CD4-positive, alpha-beta T cell (primary cell): ENCODE results near the gene C3. TPM values are rescaled to one million over a fixed set of nuclear protein-coding genes. Genes with fewer than 3 reads are reported as not detected.
A peak's percentile ranks its signal among the peaks of the same experiment; 100 is the strongest.

Experiments used
- ATAC-seq: fragments of 200-7000 bp; cut with Tn5 transposase; one replicate; pipeline ENCODE4 v1.10.0; 2022; ENCODE audit warnings: mild to moderate bottlenecking; ENCODE audit not compliant: poor library complexity
- CTCF ChIA-PET: fragments of 350-600 bp; sonication (Branson Sonifier 250); formaldehyde crosslinking; loops from one replicate; lab custom pipeline; 2021; ENCODE audit warnings: antibody characterized with exemption, inconsistent platforms; lab: Charles Lee
- POLR2A ChIA-PET: fragments of 350-600 bp; sonication (Branson Sonifier 250); formaldehyde crosslinking; loops from one replicate; lab custom pipeline; 2021; ENCODE audit warnings: antibody characterized with exemption, inconsistent platforms; lab: Charles Lee
- DNase-seq, 14 experiments: peaks; one replicate each; pipeline ENCODE4 v3.0.0-alpha.2; 2013 to 2020; ENCODE audit warnings: mixed read lengths in 2 of 14
- H3K27ac ChIP-seq, 2 donors: one replicate each; pipeline versions ENCODE4 v1.5.1 to v1.7.0; 2013; ENCODE audit warnings: low read length in 2 of 2, low read depth in 1 of 2, mild to moderate bottlenecking in 1 of 2
- H3K27me3 ChIP-seq, 2 experiments: 1 replicate in 1 of 2; 2 replicates in 1 of 2; pipeline versions ENCODE4 v1.6.1 to v1.7.0; 2013; ENCODE audit warnings: low read length in 2 of 2, control low read depth in 1 of 2, mild to moderate bottlenecking in 1 of 2, moderate library complexity in 1 of 2; ENCODE audit not compliant: insufficient read depth in 2 of 2, control insufficient read depth in 1 of 2
- H3K36me3 ChIP-seq: one replicate; pipeline ENCODE4 v1.6.1; 2013; ENCODE audit warnings: low read length, control low read depth; ENCODE audit not compliant: insufficient read depth
- H3K4me1 ChIP-seq: one replicate; pipeline ENCODE4 v1.6.1; 2013; ENCODE audit warnings: low read length, control low read depth; ENCODE audit not compliant: insufficient read depth
- H3K4me3 ChIP-seq: one replicate; pipeline ENCODE4 v1.5.1; 2013; ENCODE audit warnings: mild to moderate bottlenecking, low read length, moderate library complexity
- H3K9me3 ChIP-seq, 2 experiments: 1 replicate in 1 of 2; 2 replicates in 1 of 2; pipeline versions ENCODE4 v1.6.1 to v1.7.0; 2013; ENCODE audit warnings: low read length in 2 of 2, mild to moderate bottlenecking in 2 of 2, control low read depth in 1 of 2, moderate library complexity in 1 of 2; ENCODE audit not compliant: control insufficient read depth in 1 of 2, insufficient read depth in 1 of 2
- H3K27ac Mint-ChIP-seq: one replicate; pipeline ENCODE4 v1.8.0; 2020; ENCODE audit warnings: mixed read lengths
- H3K27me3 Mint-ChIP-seq: one replicate; pipeline ENCODE4 v1.8.0; 2021; ENCODE audit warnings: mixed read lengths
- H3K36me3 Mint-ChIP-seq: one replicate; pipeline ENCODE4 v1.8.0; 2021; ENCODE audit warnings: low read depth, mixed read lengths
- H3K4me1 Mint-ChIP-seq: one replicate; pipeline ENCODE4 v1.8.0; 2021; ENCODE audit warnings: low read depth, mixed read lengths
- H3K4me3 Mint-ChIP-seq: one replicate; pipeline ENCODE4 v1.8.0; 2020; ENCODE audit warnings: mild to moderate bottlenecking, mixed read lengths
- H3K9me3 Mint-ChIP-seq: one replicate; pipeline ENCODE4 v1.8.0; 2020; ENCODE audit warnings: mixed read lengths
- intact Hi-C, 2 experiments: fragments of 100-400 bp; cut with DNase I in 1 of 2; cut with micrococcal nuclease in 1 of 2; formaldehyde crosslinking; loops; one replicate each; pipeline versions ENCODE4 v1.15.1 to v1.9.0; 2023 to 2025; cut with DNase I, micrococcal nuclease
- microRNA-seq: library from miRNA; unstranded; fragments of <30 nt; microRNA quantifications from one replicate; pipeline ENCODE4 v1.2.0, GENCODE V29; 2021; ENCODE audit warnings: borderline microRNAs expressed, borderline replicate concordance
- total RNA-seq, 174 experiments: library from RNA in 2 of 174; stranded (reverse) in 2 of 174; gene quantifications; one replicate each; pipeline ENCODE4 v1.2.3 and lab custom pipeline; 2021 to 2026
- TF ChIP-seq, protein P1 (sequence below): fragments of 200-600 bp; IDR thresholded peaks from one replicate; pipeline ENCODE4 v1.8.0; 2022; ENCODE audit warnings: antibody characterized with exemption, mild to moderate bottlenecking

Gene C3
- total RNA-seq, 2 experiments from 2014 or later = 0.55 TPM; not detected in 1

GRCh38 chr19:6632002-6632621 lies 88.3 kb downstream of the C3 start:
- Histone ChIP-seq H3K9me3 (no peaks in the 10 kb centered on the region), H3K36me3 (no peaks in the 10 kb centered on the region), H3K4me3 (no peak overlapping the region), H3K27me3 (no peaks in the 10 kb centered on the region), H3K27ac (no peak overlapping the region), H3K4me1 (peaks cover 6% of the 10 kb centered on the region)
- Mint-ChIP-seq H3K36me3 (no peaks in the 10 kb centered on the region), H3K27ac (no peak overlapping the region), H3K4me3 (no peak overlapping the region), H3K9me3 (no peaks in the 10 kb centered on the region), H3K4me1 (peaks cover 4% of the 10 kb centered on the region), H3K27me3 (peaks cover 4% of the 10 kb centered on the region)
- intact Hi-C loops = loop anchor here (1.0 to 5.0 kb wide), 6 partner anchors 40 to 231 kb away; partner anchors contain the start of genes SH2D3A (in 1 of the 2) and TNFSF14 (in 1 of the 2)
- TF ChIP-seq, protein P1, sequence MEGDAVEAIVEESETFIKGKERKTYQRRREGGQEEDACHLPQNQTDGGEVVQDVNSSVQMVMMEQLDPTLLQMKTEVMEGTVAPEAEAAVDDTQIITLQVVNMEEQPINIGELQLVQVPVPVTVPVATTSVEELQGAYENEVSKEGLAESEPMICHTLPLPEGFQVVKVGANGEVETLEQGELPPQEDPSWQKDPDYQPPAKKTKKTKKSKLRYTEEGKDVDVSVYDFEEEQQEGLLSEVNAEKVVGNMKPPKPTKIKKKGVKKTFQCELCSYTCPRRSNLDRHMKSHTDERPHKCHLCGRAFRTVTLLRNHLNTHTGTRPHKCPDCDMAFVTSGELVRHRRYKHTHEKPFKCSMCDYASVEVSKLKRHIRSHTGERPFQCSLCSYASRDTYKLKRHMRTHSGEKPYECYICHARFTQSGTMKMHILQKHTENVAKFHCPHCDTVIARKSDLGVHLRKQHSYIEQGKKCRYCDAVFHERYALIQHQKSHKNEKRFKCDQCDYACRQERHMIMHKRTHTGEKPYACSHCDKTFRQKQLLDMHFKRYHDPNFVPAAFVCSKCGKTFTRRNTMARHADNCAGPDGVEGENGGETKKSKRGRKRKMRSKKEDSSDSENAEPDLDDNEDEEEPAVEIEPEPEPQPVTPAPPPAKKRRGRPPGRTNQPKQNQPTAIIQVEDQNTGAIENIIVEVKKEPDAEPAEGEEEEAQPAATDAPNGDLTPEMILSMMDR = peak; percentile 94
- POLR2A ChIA-PET = interaction anchor here (1.0 to 1.8 kb wide), 2 partner anchors 10 to 231 kb away, joined by 4 to 6 read pairs; no protein-coding TSS in a partner anchor
- ATAC-seq (peak; percentile 77), DNase-seq (peak; percentile 39 to 91 (median 74))
- CTCF ChIA-PET = interaction anchor here (0.9 to 2.2 kb wide), 7 partner anchors 9 to 232 kb away, joined by 3 to 12 read pairs (median 5); partner anchors contain the start of gene TNFSF14

Small RNA genes within 50 kb of the gene (microRNA-seq; reads per million reads assigned to microRNA genes)
- gene MIR6791 = not detected

Other genes with a start within 250 kb of the C3 start
- gene DENND1C, start 238.9 kb downstream of the C3 start, total RNA-seq = 100 to 1,000 TPM; 111 to 118 TPM
- gene TUBB4A, start 218.3 kb downstream of the C3 start, total RNA-seq = under 1 TPM; 0.53 to 0.88 TPM
- 1 to 10 TPM; 1.5 to 1.8 TPM for gene TNFSF9, start 189.6 kb downstream of the C3 start, total RNA-seq
- not detected for gene CD70, start 129.5 kb downstream of the C3 start, total RNA-seq
- gene TNFSF14, start 50.5 kb downstream of the C3 start, total RNA-seq = 1 to 10 TPM; 2.5 to 2.6 TPM
- 10 to 100 TPM; 34.5 to 36.6 TPM for gene GPR108, start 16.9 kb upstream of the C3 start, total RNA-seq
- gene TRIP10, start 19.0 kb upstream of the C3 start, total RNA-seq = 1 to 10 TPM; 1.6 to 1.9 TPM
- gene SH2D3A, start 46.8 kb upstream of the C3 start, total RNA-seq = 10 to 100 TPM; 39.2 to 41.3 TPM
- 10 to 100 TPM; 70.0 to 70.1 TPM for gene VAV1, start 52.1 kb upstream of the C3 start, total RNA-seq
- 1 to 10 TPM; 5.4 to 6.0 TPM for gene ADGRE1, start 166.9 kb upstream of the C3 start, total RNA-seq